Body of pancreas (tissue), 4 donors: ENCODE data around the gene THADA.

Source experiments
- POLR2A ChIP-seq, 3 donors: fragments of 450-650 bp; IDR thresholded peaks; one replicate each; pipeline ENCODE4 v1.6.1; 2016; ENCODE audit warnings: antibody characterized with exemption in 3 of 3, mild to moderate bottlenecking in 2 of 3
- TF ChIP-seq, protein P1 (sequence below), 7 experiments: fragments of 450-650 bp in 4 of 7; fragments of 200-600 bp in 3 of 7; sonication (generic) in 3 of 7; IDR thresholded peaks; one replicate each; pipeline ENCODE4 v1.5.1; 2016 to 2019; ENCODE audit warnings: antibody characterized with exemption in 7 of 7

DNA sequence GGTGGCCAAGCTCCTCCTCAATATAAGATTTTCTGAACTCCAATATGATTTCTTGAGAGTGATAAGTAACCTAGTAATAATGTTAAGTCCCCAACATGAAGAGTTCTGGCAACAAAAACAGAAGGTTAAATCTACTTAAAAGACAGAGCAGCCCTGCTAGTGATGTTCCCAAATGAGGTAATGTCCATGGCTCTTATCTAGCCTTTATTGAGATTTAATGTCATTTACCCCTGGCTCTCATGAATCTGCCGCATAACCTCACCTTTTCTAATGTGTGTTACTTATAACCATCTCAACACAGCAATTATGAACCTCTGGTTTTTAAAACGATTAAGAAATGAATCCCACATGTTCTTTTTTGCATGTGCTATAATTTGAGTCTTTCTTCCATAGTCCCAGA is 201.9 kb downstream of the THADA start:
- TF ChIP-seq POLR2A (IDR thresholded peaks at IDR 0.05): no peak
- TF ChIP-seq, protein P1, sequence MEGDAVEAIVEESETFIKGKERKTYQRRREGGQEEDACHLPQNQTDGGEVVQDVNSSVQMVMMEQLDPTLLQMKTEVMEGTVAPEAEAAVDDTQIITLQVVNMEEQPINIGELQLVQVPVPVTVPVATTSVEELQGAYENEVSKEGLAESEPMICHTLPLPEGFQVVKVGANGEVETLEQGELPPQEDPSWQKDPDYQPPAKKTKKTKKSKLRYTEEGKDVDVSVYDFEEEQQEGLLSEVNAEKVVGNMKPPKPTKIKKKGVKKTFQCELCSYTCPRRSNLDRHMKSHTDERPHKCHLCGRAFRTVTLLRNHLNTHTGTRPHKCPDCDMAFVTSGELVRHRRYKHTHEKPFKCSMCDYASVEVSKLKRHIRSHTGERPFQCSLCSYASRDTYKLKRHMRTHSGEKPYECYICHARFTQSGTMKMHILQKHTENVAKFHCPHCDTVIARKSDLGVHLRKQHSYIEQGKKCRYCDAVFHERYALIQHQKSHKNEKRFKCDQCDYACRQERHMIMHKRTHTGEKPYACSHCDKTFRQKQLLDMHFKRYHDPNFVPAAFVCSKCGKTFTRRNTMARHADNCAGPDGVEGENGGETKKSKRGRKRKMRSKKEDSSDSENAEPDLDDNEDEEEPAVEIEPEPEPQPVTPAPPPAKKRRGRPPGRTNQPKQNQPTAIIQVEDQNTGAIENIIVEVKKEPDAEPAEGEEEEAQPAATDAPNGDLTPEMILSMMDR (IDR thresholded peaks at IDR 0.05): no peak
